Adrenal gland (tissue), 12 donors: ENCODE data around the gene SESTD1. TPM values are rescaled to one million over a fixed set of nuclear protein-coding genes. Genes with fewer than 3 reads are reported as not detected.

Experiments used
- DNase-seq, 7 donors: peaks; one replicate each; pipeline ENCODE4 v3.0.0-alpha.2; 2019 to 2020
- H3K27ac ChIP-seq, 5 donors: fragments of 200-600 bp; sonication (generic) in 4 of 5; 1 replicate in 3 of 5; 2 replicates in 2 of 5; pipeline versions ENCODE4 v1.5.1 to v1.8.0; 2016 to 2020; ENCODE audit warnings: mild to moderate bottlenecking in 1 of 5
- H3K27me3 ChIP-seq: fragments of 200-600 bp; 2 replicates; pipeline ENCODE4 v1.8.0; 2021
- H3K36me3 ChIP-seq, 2 donors: fragments of 200-600 bp; replicated peaks in 1 of 2; 1 replicate in 1 of 2; 2 replicates in 1 of 2; pipeline versions ENCODE4 v1.5.1 to v1.8.0; 2018 to 2022
- H3K4me1 ChIP-seq, 2 donors: fragments of 200-600 bp; replicated peaks in 1 of 2; 1 replicate in 1 of 2; 2 replicates in 1 of 2; pipeline versions ENCODE4 v1.5.1 to v1.8.0; 2018 to 2021
- H3K4me3 ChIP-seq, 4 donors: fragments of 200-600 bp; sonication (generic) in 3 of 4; one replicate each; pipeline ENCODE4 v1.5.1; 2016 to 2018
- H3K9me3 ChIP-seq, 3 donors: fragments of 200-600 bp; sonication (generic) in 1 of 3; replicated peaks in 1 of 3; 1 replicate in 2 of 3; 2 replicates in 1 of 3; pipeline versions ENCODE4 v1.5.1 to v1.8.0; 2016 to 2021
- CTCF ChIP-seq, 6 experiments: fragments of 450-650 bp in 4 of 6; fragments of 200-600 bp in 2 of 6; sonication (generic) in 1 of 6; IDR thresholded peaks; 1 replicate in 5 of 6; 2 replicates in 1 of 6; pipeline versions ENCODE4 v1.5.1 to v1.8.0; 2016 to 2021; ENCODE audit warnings: antibody characterized with exemption in 6 of 6, mild to moderate bottlenecking in 2 of 6, moderate library complexity in 1 of 6
- POLR2A ChIP-seq, 2 donors: fragments of 450-650 bp; IDR thresholded peaks; one replicate each; pipeline ENCODE4 v1.6.1; 2017; ENCODE audit warnings: antibody characterized with exemption in 2 of 2, mild to moderate bottlenecking in 2 of 2, moderate library complexity in 1 of 2
- WGBS, 4 donors: extraction: QIAGEN DNeasy Blood & Tissue Kit in 2 of 4; methylation state at CpG; one replicate each; pipeline versions ENCODE4 v1.1.5 to v1.1.7; 2013 to 2017; 5-methylcytosine and 5-hydroxymethylcytosine counted together
- intact Hi-C, 2 donors: fragments of 100-400 bp; cut with DNase I; formaldehyde crosslinking; loops; one replicate each; pipeline versions ENCODE4 v1.14.1 to v1.15.0; 2022 to 2023
- polyA plus RNA-seq, 3 donors: library from polyadenylated mRNA; stranded (reverse); fragments of 200-250 nt in 2 of 3; fragments of 350-450 nt in 1 of 3; fragmentation: Illumina TruSeq in 1 of 3; extraction: RNeasy Lipid Tissue Mini Kit (QIAGEN cat#74804) in 1 of 3; gene quantifications; one replicate each; pipeline ENCODE4 v1.2.3, GENCODE V29; 2013 to 2014
- total RNA-seq, 9 donors: library from RNA; depleted of rRNA in 4 of 9; stranded (reverse); fragments of >200 nt in 4 of 9; fragments of 120-200 nt in 1 of 9; fragmentation: NEBNext Ultra II Directional in 1 of 9; extraction: Animal tissue kit (Norgen Biotek cat#: 25700) in 1 of 9; gene quantifications; one replicate each; pipeline versions ENCODE4 v1.1.0 to v1.2.4, GENCODE V29; 2013 to 2023
- donor health status: healthy with polysubstance abuse.
- donor health status: Bipolar disorder and iron deficiency.
- donor health status: DM: yes; HTN: yes; CAD: no.
- donor health status: DM: no; HTN: no; CAD: no.
- donor health status: DM: no; HTN: no; CAD: no.
- donor health status: DM: yes; HTN: yes; CAD: no.

The SESTD1 gene
- total and polyA plus RNA-seq, 12 donors: 4.7 to 28.2 (median 14.8) TPM

DNA sequence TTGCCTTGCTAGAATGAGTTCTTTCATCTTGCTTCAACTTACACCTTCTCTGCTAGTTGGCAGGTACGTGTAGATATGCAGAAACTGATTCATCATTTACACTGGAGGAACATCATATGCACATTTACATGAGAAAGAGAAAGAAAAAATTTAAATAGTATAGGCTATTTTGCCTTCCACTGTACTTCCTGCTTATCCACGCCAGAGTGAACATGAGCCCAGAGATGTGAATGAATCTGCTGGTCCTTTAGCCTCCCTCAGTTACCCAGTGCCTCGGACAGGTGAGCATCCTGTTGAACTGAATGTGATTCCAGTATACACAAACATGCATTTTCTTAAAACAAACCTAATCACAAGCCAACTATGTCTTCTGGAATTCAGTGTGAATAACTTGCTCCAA is 83.6 kb downstream of the SESTD1 start:
- Histone ChIP-seq H3K4me3 (no peak overlapping the region), H3K4me1 (no peaks in the 10 kb centered on the region), H3K27ac (no peak overlapping the region), H3K27me3 (no peaks in the 10 kb centered on the region), H3K9me3 (no peaks in the 10 kb centered on the region), H3K36me3 (no peaks in the 10 kb centered on the region)
- TF ChIP-seq POLR2A (IDR thresholded peaks at IDR 0.05) (no peak), CTCF (IDR thresholded peaks at IDR 0.05) (no peak)
- no peak for DNase-seq
- intact Hi-C loops: no loop called here
- 93 to 100% (median 95%) methylated on average over 3 of the region's 3 CpGs for WGBS, 4 donors

DNA sequence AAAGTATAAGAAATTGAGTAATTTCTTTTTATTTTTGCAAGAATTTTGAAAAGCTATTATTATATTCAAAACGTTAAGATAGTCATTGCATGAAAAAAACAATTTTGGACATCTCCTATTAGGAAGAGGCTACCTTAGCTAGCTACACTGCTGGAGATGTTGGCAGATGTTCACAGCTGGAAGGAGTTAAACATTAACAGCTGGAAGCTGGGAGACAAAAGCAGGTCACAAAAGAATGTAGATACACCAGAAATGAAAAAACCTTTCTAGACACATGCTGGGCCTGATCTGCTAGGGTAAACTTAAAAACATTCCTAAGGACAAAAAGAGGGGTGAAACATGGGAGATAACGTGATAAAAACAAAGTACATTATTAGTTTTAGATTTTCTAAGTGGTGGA is 84.4 kb downstream of the SESTD1 start:
- Histone ChIP-seq H3K9me3 (no peaks in the 10 kb centered on the region), H3K27ac (no peak overlapping the region), H3K36me3 (no peaks in the 10 kb centered on the region), H3K27me3 (no peaks in the 10 kb centered on the region), H3K4me3 (no peak overlapping the region), H3K4me1 (no peaks in the 10 kb centered on the region)
- no peak for DNase-seq
- TF ChIP-seq CTCF (IDR thresholded peaks at IDR 0.05): no peak
- no peak for TF ChIP-seq POLR2A (IDR thresholded peaks at IDR 0.05)
- intact Hi-C loops: no loop called here
- 71 to 80% (median 73%) methylated on average over 2 of the region's 2 CpGs for WGBS, 4 donors

- H3K4me1 ChIP-seq: no peaks in the 10 kb centered on the region
- no peak overlapping the region for H3K27ac ChIP-seq
- intact Hi-C loops: no loop called here
- H3K9me3 ChIP-seq: no peaks in the 10 kb centered on the region
- no peak overlapping the region for H3K4me3 ChIP-seq
- no peaks in the 10 kb centered on the region for H3K27me3 ChIP-seq
- H3K36me3 ChIP-seq: no peaks in the 10 kb centered on the region
- 91 to 98% (median 95%) methylated on average over 2 of the region's 2 CpGs for WGBS, 4 donors
- no peak for TF ChIP-seq CTCF (IDR thresholded peaks at IDR 0.05)
- TF ChIP-seq POLR2A (IDR thresholded peaks at IDR 0.05): no peak
- DNase-seq: no peak
These were observed 84.9 kb downstream of the SESTD1 start for GRCh38 chr2:179179719-179180118.

DNA sequence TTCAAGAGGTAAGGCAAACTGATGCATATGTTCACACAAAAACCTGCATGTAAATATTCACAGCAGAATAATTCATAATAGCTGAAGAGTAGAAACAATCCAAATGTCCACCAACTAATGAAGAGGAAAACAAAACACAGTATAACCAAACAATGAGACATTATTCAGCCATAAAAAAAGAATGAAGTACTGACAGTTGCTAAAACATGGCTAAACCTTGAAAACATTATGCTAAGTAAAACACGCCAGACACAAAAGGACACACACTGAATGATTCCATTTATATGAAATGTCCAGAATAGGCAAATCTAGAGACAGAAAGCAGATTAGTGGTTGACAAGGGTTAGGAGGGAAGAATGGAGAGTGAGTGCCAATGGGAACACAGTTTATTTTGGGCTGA is 86.9 kb downstream of the SESTD1 start:
- TF ChIP-seq CTCF (IDR thresholded peaks at IDR 0.05) (no peak), POLR2A (IDR thresholded peaks at IDR 0.05) (no peak)
- Histone ChIP-seq H3K27ac (no peak overlapping the region), H3K27me3 (no peaks in the 10 kb centered on the region), H3K9me3 (no peaks in the 10 kb centered on the region), H3K4me1 (no peaks in the 10 kb centered on the region), H3K4me3 (no peak overlapping the region), H3K36me3 (no peaks in the 10 kb centered on the region)
- WGBS, 4 donors: 91 to 98% (median 93%) methylated on average over 1 of the region's 1 CpG
- no peak for DNase-seq
- intact Hi-C loops: no loop called here
